Head of caudate nucleus (tissue), 42 donors: ENCODE data around the gene ZSWIM9.
A peak's percentile ranks its signal among the peaks of the same experiment; 100 is the strongest.

ENCODE experiments used
- DNase-seq, 42 donors: peaks; one replicate each; pipeline versions ENCODE4 v3.0.0 to v3.0.0-alpha.2; 2020 to 2021; ENCODE audit warnings: mixed read lengths in 7 of 42
- intact Hi-C: fragments of 100-400 bp; cut with DNase I; formaldehyde crosslinking; loops from one replicate; pipeline ENCODE4 v1.15.0; 2022

Gene ZSWIM9

DNA sequence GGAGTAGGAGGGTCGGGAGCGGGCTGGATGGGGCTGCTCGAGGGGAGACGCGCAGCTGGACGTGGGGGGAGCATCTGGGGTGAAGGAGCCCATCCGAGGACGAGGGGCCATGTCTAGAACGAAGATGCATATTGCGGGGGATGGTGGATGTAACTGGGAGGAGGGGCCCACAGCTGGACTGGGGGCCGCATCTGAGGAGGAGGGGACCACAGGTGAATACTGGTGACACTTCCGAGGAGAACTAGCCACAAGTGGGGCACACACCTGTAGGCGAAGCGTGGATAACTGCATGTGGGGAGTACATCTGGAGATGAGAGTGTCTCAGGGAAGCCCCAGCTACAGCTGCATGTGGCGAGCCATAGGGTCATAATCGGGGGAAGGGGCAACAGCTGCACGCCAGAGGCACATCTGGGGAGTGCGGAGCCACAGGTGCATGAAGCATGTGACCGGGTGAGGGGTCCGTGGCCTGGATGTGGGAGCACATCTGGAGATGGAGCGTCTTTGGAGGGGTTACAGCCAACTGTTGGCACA, 402 bp downstream of the ZSWIM9 start:
- intact Hi-C loops, result loop anchor here (2.0 kb wide), 1 partner anchor 32 kb away; no protein-coding TSS in a partner anchor
- DNase-seq, result peak in 2 of 42 donors; percentile 28 to 42

DNA sequence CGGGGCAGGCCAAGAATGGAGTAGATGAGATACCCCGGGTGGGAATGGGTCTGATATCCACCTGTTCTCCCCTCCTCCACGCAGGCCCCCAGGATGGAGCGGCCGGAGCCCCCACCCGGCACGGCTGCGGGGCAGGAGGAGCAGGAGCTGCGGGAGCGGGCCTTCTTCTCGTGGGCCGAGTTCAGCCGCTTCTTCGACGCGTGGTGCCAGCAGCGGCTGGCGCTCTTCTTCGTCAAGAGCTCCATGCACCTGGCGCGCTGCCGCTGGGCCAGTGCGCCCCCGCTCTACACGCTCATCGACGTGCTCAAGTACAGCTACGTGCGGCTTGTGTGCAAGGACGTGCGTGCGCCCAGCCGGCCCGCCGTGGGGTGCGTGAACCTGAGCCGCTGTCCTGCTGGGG, 1.2 kb downstream of the ZSWIM9 start:
- intact Hi-C loops, result loop anchor here (2.0 kb wide), 1 partner anchor 31 kb away; no protein-coding TSS in a partner anchor
- DNase-seq, result no peak

DNA sequence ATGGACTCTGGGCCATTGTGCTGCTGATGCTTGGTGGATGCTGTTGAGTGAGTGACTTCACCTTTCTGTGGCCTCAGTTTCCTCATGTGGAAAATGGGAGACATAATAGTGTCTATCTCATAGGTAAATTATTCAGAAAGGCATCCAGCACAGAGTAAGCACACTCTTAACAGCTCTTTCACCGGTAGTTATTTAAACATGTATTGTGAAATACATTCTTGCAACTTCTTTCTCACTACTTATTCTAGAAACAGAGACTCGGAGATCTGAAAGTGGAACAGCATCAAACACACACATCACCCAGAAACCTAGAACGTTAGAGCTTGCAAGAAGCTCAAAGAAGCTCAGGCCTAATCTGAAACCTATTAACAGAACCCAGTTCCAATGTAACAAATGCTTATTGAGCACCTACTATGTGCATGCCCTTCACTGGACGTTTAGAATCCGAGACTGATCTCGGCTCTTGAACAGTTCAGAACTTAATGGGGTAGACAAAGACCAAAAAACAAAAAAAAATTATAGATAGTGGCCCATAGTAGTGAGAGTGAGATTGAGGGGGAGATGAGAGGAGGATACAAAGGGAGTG, 4.1 kb downstream of the ZSWIM9 start:
- DNase-seq, result no peak
- intact Hi-C loops, result no loop called here

DNA sequence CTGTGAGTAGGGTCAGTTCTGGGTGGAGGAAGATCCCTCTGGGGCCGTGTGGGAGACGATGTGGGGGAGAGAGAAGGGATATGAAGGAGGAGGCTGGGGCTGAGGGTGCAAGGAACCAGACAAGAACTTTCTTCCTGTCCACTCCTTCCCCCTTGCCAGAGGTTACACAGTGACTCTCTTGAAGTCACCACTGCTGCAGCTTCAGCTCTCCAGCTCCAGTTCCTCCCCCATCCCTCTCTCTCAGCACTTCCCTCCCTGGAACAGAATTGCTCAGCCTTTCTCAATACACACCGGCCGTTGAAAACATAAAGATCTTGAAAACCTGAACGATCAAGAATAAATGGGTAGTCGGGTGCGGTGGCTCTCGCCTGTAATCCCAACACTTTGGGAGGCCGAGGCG, 5.1 kb downstream of the ZSWIM9 start:
- intact Hi-C loops, result no loop called here

DNA sequence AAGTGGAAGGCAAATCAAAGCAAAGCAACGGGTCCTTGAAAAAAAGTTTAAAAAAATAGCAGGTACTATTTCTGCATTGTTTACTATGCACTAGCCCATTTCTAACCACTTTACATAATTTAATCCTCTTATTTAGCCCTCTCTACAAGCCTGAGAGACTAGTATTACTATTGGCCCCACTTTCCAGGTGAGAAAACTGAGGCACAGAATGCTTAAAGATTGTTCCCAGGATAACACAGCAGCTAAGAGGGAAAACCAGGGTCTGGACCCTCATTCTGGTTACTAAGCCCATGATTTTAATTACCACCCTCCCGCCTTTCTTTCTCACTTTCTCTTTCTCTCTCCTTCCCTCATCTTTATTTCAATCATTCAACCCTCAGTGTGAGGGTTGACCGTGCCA, 5.7 kb downstream of the ZSWIM9 start:
- no peak for DNase-seq
- intact Hi-C loops, result no loop called here

More for the DNA sequence above, 5.1 kb downstream of the ZSWIM9 start:
- DNase-seq, result no peak

DNA sequence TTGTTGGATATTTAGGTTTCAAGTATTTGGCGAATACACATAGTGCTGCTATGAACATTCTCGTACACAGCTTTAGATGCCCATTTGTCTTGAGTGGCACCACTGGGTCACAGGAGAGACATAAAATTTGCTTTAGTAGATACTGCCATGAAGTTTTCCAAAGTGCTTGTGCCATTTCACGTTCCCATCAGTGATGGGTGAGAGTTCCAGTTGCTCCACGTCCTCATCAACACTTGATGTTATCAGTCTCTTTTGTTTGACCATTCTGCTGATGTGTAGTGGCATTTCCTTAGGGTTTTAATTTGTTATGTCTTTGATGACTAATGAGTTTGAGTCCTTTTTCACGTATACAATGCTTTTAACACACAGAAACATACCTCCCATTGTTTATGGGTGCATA, 11.0 kb downstream of the ZSWIM9 start:
- no peak for DNase-seq
- intact Hi-C loops, result no loop called here

DNA sequence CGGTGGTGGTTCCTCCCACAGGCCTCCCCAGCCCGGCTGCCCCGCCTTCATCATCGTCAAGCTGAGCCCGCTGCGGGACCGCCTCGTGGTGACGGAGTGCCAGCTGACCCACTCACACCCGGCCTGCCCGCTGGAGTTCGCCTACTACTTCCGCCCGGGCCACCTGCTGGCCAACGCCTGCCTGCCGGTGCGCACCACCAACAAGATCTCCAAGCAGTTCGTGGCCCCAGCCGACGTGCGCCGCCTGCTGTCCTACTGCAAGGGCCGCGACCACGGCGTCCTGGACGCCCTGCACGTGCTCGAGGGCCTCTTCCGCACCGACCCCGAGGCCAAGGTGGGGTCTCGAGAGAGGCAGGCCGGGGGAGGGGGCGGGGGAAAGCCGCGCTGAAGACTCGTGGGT, 12.0 kb downstream of the ZSWIM9 start:
- DNase-seq, result no peak
- intact Hi-C loops, result no loop called here

DNA sequence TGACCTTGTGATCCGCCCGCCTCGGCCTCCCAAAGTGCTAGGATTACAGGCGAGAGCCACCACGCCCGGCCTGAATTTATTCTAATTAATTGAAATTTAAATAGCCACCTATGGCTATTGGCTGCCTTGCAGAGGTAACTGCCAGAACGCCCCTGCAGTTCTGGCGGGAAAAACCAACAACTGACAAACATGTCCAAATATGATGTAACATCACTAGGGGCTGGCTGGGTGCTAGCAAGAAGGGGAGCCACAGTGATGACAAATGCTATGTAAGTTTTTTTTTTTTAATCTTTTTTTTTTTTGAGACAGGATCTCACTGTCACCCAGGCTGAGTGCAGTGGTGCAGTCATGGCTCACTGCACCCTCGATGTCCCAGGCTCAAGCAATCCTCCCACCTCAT, 12.9 kb downstream of the ZSWIM9 start:
- intact Hi-C loops, result no loop called here
- no peak for DNase-seq

DNA sequence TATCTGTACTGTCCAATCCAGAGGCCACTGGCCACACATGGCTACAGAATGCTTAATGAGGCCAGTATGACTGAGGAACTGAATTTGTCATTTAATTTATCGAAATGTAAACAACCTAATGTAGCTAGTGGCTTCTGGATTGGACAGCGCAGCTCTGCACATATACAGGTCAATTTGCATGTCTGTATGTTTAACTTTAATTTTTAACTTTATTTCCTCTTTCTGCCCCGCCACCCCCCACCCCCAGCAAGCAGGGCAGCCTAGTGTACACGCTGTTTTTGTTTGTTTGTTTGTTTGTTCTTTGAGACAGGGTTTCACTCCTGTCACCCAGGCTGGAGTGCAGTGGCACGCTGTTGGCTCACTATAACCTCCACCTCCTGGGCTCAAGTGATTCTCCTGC, 15.5 kb downstream of the ZSWIM9 start:
- intact Hi-C loops, result no loop called here
- DNase-seq, result no peak

DNA sequence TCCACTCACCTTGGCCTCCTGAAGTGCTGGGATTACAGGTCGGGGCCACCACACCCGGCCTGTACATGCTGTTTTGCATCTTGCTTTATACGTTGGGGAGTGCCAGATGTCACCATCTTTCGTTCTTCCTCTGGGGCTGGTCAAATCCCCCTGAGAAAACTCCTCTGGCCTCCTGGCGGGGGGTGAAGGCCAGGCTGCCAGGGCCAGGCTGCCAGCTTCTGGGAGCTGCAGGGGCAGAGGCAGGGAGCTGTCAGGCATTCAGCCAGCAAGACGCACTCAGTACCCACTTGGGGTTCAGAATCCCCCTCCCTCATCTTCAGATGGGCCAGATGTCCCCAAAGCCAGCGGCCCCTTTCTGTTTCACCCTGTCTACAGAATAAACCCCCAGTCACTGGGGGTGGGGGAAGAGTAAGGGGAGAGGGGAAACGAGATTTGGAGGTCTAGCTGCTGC, 16.1 kb downstream of the ZSWIM9 start:
- DNase-seq, result peak in 1 of 42 donors; percentile 21
- intact Hi-C loops, result no loop called here

DNA sequence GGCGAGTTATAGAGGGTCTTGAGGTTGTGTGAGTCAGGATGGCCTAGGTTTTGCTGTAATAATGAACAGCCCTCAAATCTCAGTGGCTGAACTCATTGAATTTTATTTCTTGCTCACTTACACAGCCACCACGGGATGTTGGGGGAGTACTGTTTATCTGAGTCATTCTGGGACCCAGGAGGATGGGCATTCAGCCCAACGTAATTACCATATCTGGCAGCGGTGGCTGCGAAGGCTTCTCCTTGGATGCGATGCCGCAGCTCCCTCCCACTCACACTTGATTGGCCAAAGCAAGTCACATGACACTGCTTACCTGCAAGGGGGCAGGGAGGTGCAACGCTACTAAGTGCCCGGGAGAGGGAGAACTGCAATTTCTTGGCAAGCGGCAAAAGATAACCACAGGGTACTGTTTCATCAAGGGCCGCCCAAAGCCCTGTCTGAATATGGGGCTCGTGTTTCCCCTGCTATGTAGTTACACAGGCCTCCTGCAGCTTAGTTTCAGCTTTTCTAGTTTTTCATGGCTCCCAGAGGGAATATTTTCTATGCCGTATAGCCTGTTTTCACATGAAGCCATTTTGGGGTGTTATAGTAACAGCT, 19.9 kb downstream of the ZSWIM9 start:
- peak; percentile 22 to 86 (median 58) for DNase-seq
- intact Hi-C loops, result no loop called here

DNA sequence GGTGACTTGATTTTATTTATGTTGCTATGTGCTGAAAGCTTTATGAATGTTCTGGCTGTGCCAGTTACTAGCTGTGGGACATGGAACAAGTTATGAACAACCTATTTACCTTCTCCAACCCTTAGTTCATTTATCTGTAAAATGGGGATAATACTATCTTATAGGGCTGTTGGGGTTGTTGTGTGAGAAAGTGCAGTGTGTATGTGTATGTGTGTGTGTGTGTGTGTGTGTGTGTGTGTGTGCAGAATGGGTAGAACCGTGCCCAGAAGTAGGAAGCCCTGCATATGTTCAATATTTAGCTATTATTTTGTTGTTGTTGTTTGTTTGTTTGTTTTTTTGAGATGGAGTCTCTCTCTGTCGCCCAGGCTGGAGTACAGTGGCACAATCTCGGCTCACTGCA, 20.4 kb downstream of the ZSWIM9 start:
- intact Hi-C loops, result no loop called here
- no peak for DNase-seq

DNA sequence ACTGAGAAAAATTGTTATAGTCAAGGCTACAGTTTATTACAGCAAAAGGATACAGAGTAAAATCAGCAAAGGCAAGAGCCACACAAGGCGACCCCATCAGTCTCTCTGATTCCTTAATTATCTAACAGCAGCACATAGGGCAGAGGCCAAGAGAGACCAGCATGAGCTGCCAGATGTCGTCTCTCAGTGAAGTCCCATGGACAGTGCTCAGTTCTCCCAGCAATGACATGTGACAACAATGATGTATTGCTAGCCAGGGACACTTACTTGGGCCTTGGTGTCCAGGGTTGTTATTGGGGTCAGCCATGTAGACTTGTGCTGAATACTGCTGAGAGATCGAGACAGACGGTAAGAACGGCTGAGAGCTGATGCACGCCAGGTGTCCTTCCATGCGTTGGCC, 22.3 kb downstream of the ZSWIM9 start:
- peak in 4 of 42 donors; percentile 15 to 60 (median 38) for DNase-seq
- intact Hi-C loops, result no loop called here

DNA sequence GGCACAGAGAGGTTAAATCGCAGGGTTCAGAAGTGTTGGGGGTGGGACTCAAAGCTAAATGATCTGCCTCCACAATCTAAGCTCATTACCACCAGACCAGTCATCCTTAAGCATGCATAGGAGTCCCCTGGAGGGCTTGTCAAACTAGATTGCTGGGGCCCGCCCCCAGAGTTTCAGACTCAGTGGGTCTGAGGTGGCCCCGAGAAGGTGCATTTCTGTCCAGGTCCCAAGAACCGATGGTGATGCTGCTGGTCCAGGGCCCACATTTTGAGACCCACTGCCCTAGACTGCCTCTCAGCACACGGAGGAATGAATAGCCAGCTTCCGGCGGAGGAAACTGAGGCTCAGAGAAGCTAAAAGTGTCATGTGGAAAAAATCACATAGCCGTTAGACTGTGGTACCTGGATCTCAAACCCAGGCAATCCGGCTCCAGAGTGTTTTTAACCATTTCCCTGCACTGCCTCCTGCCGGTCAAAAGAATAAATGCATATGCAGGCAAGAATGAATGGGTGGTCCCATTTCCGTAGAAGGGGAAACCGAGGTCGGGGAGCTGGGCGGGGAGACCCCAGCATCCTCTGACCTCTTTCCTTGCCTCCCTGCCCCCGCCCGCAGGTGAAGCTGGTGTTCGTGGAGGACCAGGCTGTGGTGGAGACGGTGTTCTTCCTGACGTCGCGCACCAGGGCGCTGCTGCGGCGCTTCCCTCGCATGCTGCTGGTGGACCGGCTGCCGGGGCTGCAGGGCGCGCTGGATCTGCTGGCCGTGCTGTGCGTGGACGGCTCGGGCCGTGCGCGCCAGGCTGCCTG, 23.8 kb downstream of the ZSWIM9 start:
- DNase-seq, result peak in 2 of 42 donors; percentile 30 to 53
- intact Hi-C loops, result no loop called here

DNA sequence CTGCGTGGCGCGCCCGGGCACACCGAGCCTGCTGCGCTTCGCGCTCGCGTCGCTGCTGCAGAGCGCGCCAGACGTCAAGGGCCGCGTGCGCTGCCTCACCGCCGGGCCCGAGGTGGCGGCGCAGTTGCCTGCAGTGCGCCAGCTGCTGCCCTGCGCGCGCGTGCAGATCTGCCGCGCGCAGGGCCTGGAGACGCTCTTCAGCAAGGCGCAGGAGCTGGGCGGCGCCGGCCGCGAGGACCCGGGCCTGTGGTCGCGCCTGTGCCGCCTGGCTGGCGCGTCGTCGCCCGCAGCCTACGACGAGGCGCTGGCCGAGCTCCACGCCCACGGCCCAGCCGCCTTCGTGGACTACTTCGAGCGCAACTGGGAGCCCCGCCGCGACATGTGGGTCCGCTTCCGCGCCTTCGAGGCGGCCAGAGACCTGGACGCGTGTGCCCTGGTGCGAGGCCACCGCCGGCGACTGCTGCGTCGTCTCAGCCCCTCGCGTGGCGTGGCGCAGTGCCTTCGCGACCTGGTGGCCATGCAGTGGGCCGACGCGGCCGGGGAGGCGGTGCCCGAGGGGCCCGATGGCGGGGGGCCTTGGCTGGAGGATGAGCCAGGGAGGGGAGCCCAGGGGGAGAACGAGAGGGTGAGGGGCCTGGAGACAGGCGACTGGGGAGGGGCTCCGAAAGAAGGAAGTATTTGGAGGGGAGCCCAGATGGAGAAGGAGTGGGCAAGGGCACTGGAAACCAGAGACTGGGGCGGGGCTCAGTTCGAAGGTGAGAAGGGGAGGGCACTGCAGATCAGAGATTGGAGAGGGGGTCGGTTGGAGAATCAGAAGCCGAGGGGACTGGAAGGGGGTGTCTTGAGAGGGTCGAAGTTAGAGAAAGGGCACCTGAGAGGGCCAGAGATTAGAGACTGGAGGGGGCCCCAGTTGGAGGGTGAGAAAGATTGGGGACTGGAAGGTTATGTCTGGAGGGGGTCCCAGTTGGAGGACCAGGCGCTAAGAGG, 24.7 kb downstream of the ZSWIM9 start:
- DNase-seq, result peak in 1 of 42 donors; percentile 23
- intact Hi-C loops, result no loop called here

DNA sequence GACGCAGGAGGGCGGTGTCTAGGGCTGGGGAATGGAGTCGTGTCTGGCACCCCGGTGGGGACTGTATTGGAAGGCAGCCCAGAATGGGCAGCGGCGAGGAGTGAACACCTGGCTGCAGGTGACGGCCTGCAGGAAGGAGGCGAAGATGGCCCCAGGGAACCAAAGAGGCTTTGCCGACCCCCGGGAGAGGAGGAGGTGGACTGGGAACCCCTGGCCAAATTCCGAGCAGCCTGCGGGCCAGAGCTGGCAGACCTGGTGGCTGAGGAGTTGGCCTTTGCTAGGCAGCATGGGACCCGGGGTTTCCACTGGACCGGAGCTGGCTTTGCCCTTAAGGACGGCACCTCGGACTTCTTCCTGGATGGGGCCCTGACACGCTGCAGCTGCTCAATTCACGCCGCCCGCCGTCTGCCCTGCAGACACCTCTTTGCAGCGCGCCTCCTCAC, 25.9 kb downstream of the ZSWIM9 start:
- DNase-seq, result no peak
- intact Hi-C loops, result no loop called here

DNA sequence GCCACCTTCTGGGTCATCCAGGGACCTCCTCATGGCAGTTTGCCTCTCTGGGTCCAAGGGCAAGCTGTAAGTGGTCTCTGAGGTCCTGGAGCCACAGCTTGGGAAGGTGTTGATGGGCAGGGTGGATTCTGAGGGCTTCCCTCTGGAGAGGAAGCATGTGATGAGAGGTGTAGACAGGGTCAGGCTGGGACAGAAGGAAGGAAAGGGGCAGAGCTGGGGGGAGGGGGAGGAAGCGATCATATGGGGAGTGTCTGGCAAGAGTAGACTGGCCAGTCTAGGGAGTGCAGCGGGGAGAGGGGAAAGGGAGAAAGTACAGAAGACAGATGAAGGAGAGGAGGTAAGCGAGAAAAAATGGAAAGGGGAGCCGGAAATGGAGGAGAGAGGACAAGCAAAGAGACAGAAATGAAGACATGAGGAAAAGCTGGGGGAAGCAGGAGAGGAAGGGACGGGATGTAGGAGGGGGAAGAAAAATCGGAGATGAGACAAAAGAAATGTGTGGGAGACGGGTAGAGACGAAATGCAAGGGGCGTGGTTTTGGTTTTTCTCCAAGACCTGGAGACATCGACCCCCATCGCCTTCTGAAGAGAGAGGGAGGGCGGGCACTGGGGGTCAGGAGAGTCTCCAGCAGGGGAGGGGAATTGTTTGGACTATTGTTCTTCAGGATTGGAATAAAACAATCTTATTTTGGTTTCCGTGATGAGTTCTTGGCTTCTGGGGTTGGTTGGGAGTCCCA, 26.6 kb downstream of the ZSWIM9 start:
- intact Hi-C loops, result no loop called here
- DNase-seq, result no peak

DNA sequence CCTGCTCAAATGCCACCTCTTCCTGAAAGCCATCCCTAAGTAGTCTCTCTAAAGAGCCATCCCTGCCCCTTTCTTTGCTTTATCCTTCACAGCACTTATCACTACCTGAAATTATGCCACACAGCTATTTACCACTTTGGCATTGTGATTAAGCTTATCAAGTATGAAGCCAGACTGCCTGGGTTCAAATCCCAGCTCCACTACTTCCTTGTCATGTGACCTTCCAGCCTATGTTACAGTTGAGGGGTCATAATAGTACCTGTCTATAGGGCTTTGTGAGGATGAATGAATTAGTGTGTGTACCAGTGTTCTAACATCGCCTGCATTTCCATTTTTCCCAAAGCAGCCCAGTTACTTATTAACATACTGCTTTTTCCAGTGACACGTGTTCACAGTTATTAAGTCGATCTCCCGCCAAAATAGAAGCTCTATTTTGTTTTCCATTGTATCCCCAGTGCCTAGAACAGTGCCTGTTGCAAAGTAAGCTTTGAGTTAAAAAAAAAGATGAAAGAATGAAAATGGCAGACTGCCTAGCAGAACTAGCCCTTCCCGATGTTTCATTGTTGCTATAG, 32.8 kb downstream of the ZSWIM9 start:
- DNase-seq, result no peak
- intact Hi-C loops, result loop anchor here (2.0 kb wide), 1 partner anchor 33 kb away; the partner anchor contains the start of genes LIG1 and ZSWIM9
